Measurements from ENCODE around the gene CACNA1G.

CACNA1G gene

DNA sequence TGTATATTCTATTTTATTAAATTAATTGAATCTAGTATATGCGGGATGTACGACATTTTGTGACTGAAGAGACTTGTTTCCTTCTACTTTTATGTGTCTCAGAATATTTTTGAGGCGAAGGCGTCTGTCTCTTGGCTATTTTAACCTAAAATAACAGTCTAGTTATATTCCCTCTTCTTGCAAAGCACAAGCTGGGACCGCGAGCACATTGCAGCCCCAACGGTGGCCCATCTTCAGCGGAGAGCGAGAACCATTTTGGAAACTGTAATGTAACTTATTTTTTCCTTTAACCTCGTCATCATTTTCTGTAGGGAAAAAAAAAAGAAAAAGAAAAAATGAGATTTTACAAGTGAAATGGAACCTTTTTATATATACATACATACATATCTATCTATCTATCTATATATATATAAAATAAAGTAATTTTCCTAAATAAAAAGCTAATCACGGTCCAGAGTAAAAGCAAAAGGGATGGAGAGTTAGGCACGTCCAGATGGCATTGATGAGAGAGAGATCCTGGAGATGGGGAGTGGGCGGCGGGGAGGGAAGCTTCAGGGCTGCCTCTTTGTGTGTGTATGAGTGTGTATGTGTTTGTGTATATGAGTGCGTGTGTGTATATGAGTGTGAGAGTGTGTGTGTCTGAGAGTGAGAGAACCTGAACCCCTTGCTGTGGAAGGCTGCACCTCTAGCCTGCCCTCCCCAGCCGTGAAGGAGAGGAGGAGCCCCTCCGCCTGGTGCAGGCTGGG, 66.7 kb downstream of the CACNA1G start:
- H3K36me3 Mint-ChIP-seq (ENCODE audit: low read depth), result no peaks in the 10 kb centered on the region
- H3K4me3 Mint-ChIP-seq, result peak overlapping the region in 1 of 3 experiments; percentile 4
- H3K4me1 Mint-ChIP-seq, result peaks cover 52% of the 10 kb centered on the region
- no peaks in the 10 kb centered on the region for H3K9me3 Mint-ChIP-seq
- peaks cover 26% of the 10 kb centered on the region for H3K27me3 Mint-ChIP-seq (ENCODE audit: low read depth)
- TF ChIP-seq, protein P1, sequence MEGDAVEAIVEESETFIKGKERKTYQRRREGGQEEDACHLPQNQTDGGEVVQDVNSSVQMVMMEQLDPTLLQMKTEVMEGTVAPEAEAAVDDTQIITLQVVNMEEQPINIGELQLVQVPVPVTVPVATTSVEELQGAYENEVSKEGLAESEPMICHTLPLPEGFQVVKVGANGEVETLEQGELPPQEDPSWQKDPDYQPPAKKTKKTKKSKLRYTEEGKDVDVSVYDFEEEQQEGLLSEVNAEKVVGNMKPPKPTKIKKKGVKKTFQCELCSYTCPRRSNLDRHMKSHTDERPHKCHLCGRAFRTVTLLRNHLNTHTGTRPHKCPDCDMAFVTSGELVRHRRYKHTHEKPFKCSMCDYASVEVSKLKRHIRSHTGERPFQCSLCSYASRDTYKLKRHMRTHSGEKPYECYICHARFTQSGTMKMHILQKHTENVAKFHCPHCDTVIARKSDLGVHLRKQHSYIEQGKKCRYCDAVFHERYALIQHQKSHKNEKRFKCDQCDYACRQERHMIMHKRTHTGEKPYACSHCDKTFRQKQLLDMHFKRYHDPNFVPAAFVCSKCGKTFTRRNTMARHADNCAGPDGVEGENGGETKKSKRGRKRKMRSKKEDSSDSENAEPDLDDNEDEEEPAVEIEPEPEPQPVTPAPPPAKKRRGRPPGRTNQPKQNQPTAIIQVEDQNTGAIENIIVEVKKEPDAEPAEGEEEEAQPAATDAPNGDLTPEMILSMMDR (IDR thresholded peaks at IDR 0.05; ENCODE audit: unreplicated experiment in 3 of 3), result no peak
- peak overlapping the region; percentile 63 to 83 (median 76) for H3K27ac Mint-ChIP-seq

DNA sequence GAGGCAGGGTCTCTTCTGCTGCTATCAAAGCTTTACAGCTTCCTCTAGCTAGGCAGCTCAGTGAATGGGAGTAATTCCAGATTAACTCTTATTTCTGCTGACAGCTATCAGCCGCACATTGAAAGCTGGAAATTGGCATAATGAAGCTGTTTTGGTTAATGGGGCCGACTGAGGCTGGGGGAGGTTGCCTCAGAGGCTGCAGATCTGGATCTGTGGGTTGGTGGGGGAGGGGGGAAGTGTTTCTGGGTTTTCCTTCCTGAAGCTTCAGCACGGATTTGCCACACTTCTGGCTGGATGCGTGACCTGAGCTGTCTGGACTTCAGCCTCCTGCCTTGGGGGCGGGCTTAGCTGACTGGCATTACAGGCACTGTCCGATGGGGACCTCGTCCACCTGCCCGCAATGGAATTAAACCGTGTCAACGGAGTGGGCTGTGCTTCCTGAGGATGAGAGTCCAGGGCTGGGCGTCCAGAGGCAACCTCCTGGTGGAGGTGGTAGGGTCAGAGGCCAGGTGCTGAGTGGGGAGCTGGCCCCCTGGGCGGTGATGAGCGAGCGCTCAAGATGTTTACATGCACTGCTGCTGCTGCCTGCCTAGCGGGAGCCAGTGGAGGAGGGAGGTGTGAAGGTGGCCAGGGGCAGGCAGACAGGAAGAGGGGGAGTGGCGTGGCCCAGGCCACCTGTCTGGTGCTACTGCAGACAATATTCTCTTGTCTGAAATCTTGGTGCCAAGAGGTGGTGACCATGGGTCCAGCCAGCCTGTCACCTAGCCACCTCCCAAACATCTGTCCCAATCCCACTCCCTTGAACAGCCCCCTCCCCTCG, 67.5 kb downstream of the CACNA1G start:
- H3K4me1 Mint-ChIP-seq, result peaks cover 52% of the 10 kb centered on the region
- H3K4me3 Mint-ChIP-seq, result peak overlapping the region; percentile 4 to 31 (median 17)

DNA sequence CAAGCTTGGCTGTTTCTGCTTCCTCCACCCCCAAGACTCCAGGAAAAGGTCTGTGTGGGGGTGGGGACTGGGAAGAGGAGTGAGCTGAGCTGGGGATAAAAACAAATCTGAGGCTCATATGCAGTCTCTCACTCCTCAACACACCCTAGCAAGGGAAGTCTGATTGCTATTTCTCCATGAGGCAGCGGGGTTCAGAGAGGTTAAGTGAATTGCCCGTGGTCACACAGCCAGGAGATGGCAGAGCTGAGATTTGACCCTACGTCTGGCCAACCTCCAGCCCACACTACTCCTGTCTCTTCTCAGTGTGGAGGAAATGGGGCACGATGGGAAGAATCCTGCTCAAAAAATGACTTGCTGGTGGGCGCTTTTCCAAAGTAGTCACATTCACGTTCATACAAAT, 69.4 kb downstream of the CACNA1G start:
- H3K4me1 Mint-ChIP-seq, result peaks cover 57% of the 10 kb centered on the region
- no peaks in the 10 kb centered on the region for H3K9me3 Mint-ChIP-seq
- H3K27ac Mint-ChIP-seq, result peak overlapping the region in 1 of 3 experiments; percentile 63
- H3K36me3 Mint-ChIP-seq (ENCODE audit: low read depth), result no peaks in the 10 kb centered on the region
- no peak overlapping the region for H3K4me3 Mint-ChIP-seq
- peaks cover 50% of the 10 kb centered on the region for H3K27me3 Mint-ChIP-seq (ENCODE audit: low read depth)
- TF ChIP-seq, protein P1 (IDR thresholded peaks at IDR 0.05; ENCODE audit: unreplicated experiment in 3 of 3), result no peak

More for the DNA sequence above, 67.5 kb downstream of the CACNA1G start:
- Mint-ChIP-seq H3K36me3 (ENCODE audit: low read depth) (no peaks in the 10 kb centered on the region), H3K27me3 (ENCODE audit: low read depth) (peaks cover 34% of the 10 kb centered on the region), H3K9me3 (no peaks in the 10 kb centered on the region), H3K27ac (peak overlapping the region; percentile 63 to 83 (median 76))
- TF ChIP-seq, protein P1 (IDR thresholded peaks at IDR 0.05; ENCODE audit: unreplicated experiment in 3 of 3), result no peak

DNA sequence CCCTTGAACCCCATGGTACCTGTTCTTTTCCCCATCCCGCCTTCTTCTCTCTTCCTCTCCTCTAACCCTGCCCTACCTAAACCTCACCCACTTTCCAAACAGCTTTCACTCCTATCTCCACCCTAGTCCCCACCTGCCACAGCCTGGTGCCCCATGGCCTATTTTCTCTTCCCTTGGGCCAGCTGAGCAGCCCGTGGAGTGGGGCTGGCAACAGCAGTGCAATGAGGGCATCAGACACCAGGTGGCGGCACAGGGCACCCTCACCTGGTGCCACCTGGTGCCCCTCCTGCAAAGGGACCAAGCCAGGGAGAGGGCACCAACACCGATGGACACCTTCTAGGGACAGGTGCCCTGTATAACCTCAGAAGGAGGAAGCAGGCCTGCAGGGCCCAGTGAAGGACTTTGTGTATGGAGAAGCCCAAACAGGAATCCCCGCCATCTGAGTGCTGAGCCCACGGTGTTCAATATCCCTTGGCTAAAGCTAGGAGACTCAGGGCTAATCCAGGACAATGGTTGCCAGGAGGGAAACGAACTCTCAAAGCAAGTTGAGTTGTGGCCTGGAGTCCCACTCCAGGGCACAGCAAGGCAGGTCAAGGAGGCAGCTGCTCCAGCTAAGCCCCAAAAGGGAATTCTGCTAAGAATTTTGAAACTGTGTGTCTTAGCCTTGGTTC, 70.1 kb downstream of the CACNA1G start:
- Mint-ChIP-seq H3K9me3 (no peaks in the 10 kb centered on the region), H3K36me3 (ENCODE audit: low read depth) (no peaks in the 10 kb centered on the region)
- TF ChIP-seq, protein P1 (IDR thresholded peaks at IDR 0.05; ENCODE audit: unreplicated experiment in 3 of 3), result peak; percentile 61 to 66 (median 66)

DNA sequence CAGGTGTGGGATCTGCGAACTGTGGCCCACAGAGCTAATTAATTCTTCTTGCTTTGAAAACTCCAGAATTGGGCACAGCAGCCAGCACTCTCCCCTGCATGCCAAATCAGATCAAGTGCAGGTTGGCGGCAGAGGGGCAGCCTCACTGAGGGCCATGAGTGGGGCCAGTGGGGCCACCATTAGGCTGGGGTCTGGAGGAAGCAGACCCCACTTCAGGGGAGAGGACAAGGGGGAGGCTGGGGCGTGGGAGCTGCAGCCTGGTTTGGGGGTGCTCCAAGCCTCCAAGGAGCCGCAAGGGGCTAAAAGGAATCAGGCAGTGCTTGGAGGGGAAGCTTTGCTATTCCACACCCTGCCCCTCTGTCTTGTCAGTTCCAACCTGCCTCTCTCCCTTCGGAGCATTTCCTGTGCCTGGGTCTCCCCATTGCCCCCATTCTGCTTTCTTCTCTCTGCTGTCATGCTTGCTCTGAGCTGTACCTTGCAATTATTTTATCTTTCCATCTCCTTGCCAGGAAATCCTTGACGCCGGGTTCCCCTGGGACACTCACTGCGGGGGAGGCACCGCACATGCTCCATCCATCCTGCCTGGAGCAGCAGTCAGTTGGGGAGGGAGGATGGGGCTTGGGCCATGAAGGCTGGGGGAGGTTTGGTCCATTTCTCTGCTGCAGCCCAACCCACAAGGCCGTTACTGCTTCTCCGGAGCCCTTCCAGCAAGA, 70.8 kb downstream of the CACNA1G start:
- no peaks in the 10 kb centered on the region for H3K36me3 Mint-ChIP-seq (ENCODE audit: low read depth)
- no peaks in the 10 kb centered on the region for H3K9me3 Mint-ChIP-seq
- peaks cover 55% of the 10 kb centered on the region for H3K4me1 Mint-ChIP-seq

More for the DNA sequence above, 70.1 kb downstream of the CACNA1G start:
- Mint-ChIP-seq H3K4me1 (peaks cover 51% of the 10 kb centered on the region), H3K27me3 (ENCODE audit: low read depth) (peaks cover 57% of the 10 kb centered on the region), H3K4me3 (no peak overlapping the region), H3K27ac (peak overlapping the region in 2 of 3 experiments; percentile 28 to 58)

More for the DNA sequence above, 70.8 kb downstream of the CACNA1G start:
- TF ChIP-seq, protein P1 (IDR thresholded peaks at IDR 0.05; ENCODE audit: unreplicated experiment in 3 of 3), result no peak
- Mint-ChIP-seq H3K27me3 (ENCODE audit: low read depth) (peaks cover 64% of the 10 kb centered on the region), H3K27ac (peak overlapping the region in 1 of 3 experiments; percentile 51), H3K4me3 (peak overlapping the region in 1 of 3 experiments; percentile 28)

Data from nephron (organoid).